Fibroblast of the conjunctiva (primary cell): ENCODE results near the gene ROBO3.

Source experiments
- DNase-seq: peaks from one replicate; pipeline ENCODE4 v3.0.0-alpha.2; 2010; ENCODE audit warnings: low read depth

ROBO3 gene

GRCh38 chr11:124865181-124865901 lies at the start of gene ROBO3:
TSS of gene ROBO3 (plus strand) at chr11:124865432. CDS start at chr11:124865578, 146 bp downstream.
- no peak for DNase-seq

GRCh38 chr11:124817036-124817435 lies 48.2 kb upstream of the ROBO3 start:
- DNase-seq, result no peak

GRCh38 chr11:124821995-124822730 lies 43.1 kb upstream of the ROBO3 start:
- DNase-seq, result no peak

- no peak for DNase-seq
These were observed 41.5 kb upstream of the ROBO3 start for GRCh38 chr11:124823512-124824376.

- no peak for DNase-seq
These were observed 39.4 kb upstream of the ROBO3 start for GRCh38 chr11:124825876-124826275.

GRCh38 chr11:124829986-124830385 lies 35.2 kb upstream of the ROBO3 start:
- no peak for DNase-seq

- no peak for DNase-seq
These were observed 34.5 kb upstream of the ROBO3 start for GRCh38 chr11:124830749-124831148.

- DNase-seq, result no peak
These were observed 33.3 kb upstream of the ROBO3 start for GRCh38 chr11:124831897-124832296.

GRCh38 chr11:124832571-124832970 lies 32.7 kb upstream of the ROBO3 start:
- DNase-seq, result no peak

GRCh38 chr11:124834526-124835180 lies 30.6 kb upstream of the ROBO3 start:
- no peak for DNase-seq

GRCh38 chr11:124835918-124836317 lies 29.3 kb upstream of the ROBO3 start:
- DNase-seq, result no peak

- DNase-seq, result peak; percentile 84
These were observed 27.8 kb upstream of the ROBO3 start for GRCh38 chr11:124837491-124837856.

GRCh38 chr11:124838805-124839127 lies 26.5 kb upstream of the ROBO3 start:
- DNase-seq, result no peak

- no peak for DNase-seq
These were observed 25.9 kb upstream of the ROBO3 start for GRCh38 chr11:124839128-124839971.

- DNase-seq, result no peak
These were observed 25.1 kb upstream of the ROBO3 start for GRCh38 chr11:124839972-124840621.

GRCh38 chr11:124840666-124841065 lies 24.6 kb upstream of the ROBO3 start:
- DNase-seq, result no peak

- no peak for DNase-seq
These were observed 24.0 kb upstream of the ROBO3 start for GRCh38 chr11:124841201-124841600.

GRCh38 chr11:124841840-124842239 lies 23.4 kb upstream of the ROBO3 start:
- no peak for DNase-seq

GRCh38 chr11:124842305-124842704 lies 22.9 kb upstream of the ROBO3 start:
- no peak for DNase-seq

GRCh38 chr11:124843616-124843910 lies 21.7 kb upstream of the ROBO3 start:
- DNase-seq, result no peak

- DNase-seq, result no peak
These were observed 20.6 kb upstream of the ROBO3 start for GRCh38 chr11:124844664-124845079.
